ENCODE measurements around the gene SH2D1B.
"Not testable (repeated sequence)": the region's sequence is repeated elsewhere in the genome, so short reads cannot be mapped to it uniquely, and the experiment has no call there.

The SH2D1B gene

GRCh38 chr1:162412002-162412401 is at the start of gene SH2D1B:
Gene SH2D1B, minus strand, starts transcription at chr1:162412136. Its CDS starts 120 bp downstream, at chr1:162412016.
- ChIA-PET CTCF (no interaction called here), POLR2A (no interaction called here)
- DNase-seq (ENCODE audit: low read depth, low spot score): no peak

GRCh38 chr1:162458236-162458635 is 46.3 kb upstream of the SH2D1B start:
- no peak for DNase-seq (ENCODE audit: low read depth, low spot score)
- POLR2A ChIA-PET: no interaction called here
- H3K4me3 ChIP-seq (ENCODE audit: low read depth, low read length): no peak overlapping the region
- CTCF ChIA-PET: no interaction called here
- TF ChIP-seq CTCF (IDR thresholded peaks at IDR 0.05; ENCODE audit: insufficient read depth, low read length, missing control alignments): no peak

More at GRCh38 chr1:162412002-162412401, at the start of gene SH2D1B:
- no peak within 1 kb of the TSS for H3K4me3 ChIP-seq (ENCODE audit: low read depth, low read length)
- TF ChIP-seq CTCF (IDR thresholded peaks at IDR 0.05; ENCODE audit: insufficient read depth, low read length, missing control alignments): no peak

- POLR2A ChIA-PET: no interaction called here
Measured at GRCh38 chr1:162456323-162456722, 44.4 kb upstream of the SH2D1B start.

GRCh38 chr1:162454361-162454760 is 42.4 kb upstream of the SH2D1B start:
- POLR2A ChIA-PET; DNase-seq (ENCODE audit: low read depth, low spot score); CTCF ChIA-PET; H3K4me3 ChIP-seq (ENCODE audit: low read depth, low read length): not testable (repeated sequence)

More at GRCh38 chr1:162456323-162456722, 44.4 kb upstream of the SH2D1B start:
- H3K4me3 ChIP-seq (ENCODE audit: low read depth, low read length): no peak overlapping the region
- DNase-seq (ENCODE audit: low read depth, low spot score): no peak
- CTCF ChIA-PET: no interaction called here
- no peak for TF ChIP-seq CTCF (IDR thresholded peaks at IDR 0.05; ENCODE audit: insufficient read depth, low read length, missing control alignments)

- CTCF ChIA-PET: no interaction called here
Measured at GRCh38 chr1:162446946-162447345, 35.0 kb upstream of the SH2D1B start.

GRCh38 chr1:162444903-162445302 is 33.0 kb upstream of the SH2D1B start:
- POLR2A ChIA-PET: no interaction called here

More at GRCh38 chr1:162446946-162447345, 35.0 kb upstream of the SH2D1B start:
- no peak for DNase-seq (ENCODE audit: low read depth, low spot score)
- POLR2A ChIA-PET: no interaction called here
- H3K4me3 ChIP-seq (ENCODE audit: low read depth, low read length): no peak overlapping the region
- no peak for TF ChIP-seq CTCF (IDR thresholded peaks at IDR 0.05; ENCODE audit: insufficient read depth, low read length, missing control alignments)

GRCh38 chr1:162432977-162433713 is 21.2 kb upstream of the SH2D1B start:
- DNase-seq (ENCODE audit: low read depth, low spot score); POLR2A ChIA-PET; CTCF ChIA-PET; H3K4me3 ChIP-seq (ENCODE audit: low read depth, low read length): not testable (repeated sequence)

More at GRCh38 chr1:162444903-162445302, 33.0 kb upstream of the SH2D1B start:
- no peak overlapping the region for H3K4me3 ChIP-seq (ENCODE audit: low read depth, low read length)
- CTCF ChIA-PET: no interaction called here
- no peak for TF ChIP-seq CTCF (IDR thresholded peaks at IDR 0.05; ENCODE audit: insufficient read depth, low read length, missing control alignments)
- DNase-seq (ENCODE audit: low read depth, low spot score): no peak
